ENCODE measurements around the gene CYBC1.

CYBC1 gene

GRCh38 chr17:82450357-82451106 is at the start of gene CYBC1:
CYBC1 (minus strand) TSS chr17:82450752; CDS start chr17:82449254, 1,498 bp downstream.
- peak; percentile 94 for DNase-seq

- peak; percentile 78 for DNase-seq
Observed at GRCh38 chr17:82497483-82498405, 47.2 kb upstream of the CYBC1 start.

GRCh38 chr17:82496529-82497434 is 46.2 kb upstream of the CYBC1 start:
- peak; percentile 93 for DNase-seq

GRCh38 chr17:82495844-82496528 is 45.4 kb upstream of the CYBC1 start:
- DNase-seq, result no peak

- peak; percentile 98 for DNase-seq
Observed at GRCh38 chr17:82494236-82495055, 43.9 kb upstream of the CYBC1 start.

- no peak for DNase-seq
Observed at GRCh38 chr17:82493226-82493781, 42.8 kb upstream of the CYBC1 start.

- peak; percentile 61 for DNase-seq
Observed at GRCh38 chr17:82492643-82493225, 42.2 kb upstream of the CYBC1 start.

GRCh38 chr17:82491533-82491932 is 41.0 kb upstream of the CYBC1 start:
- no peak for DNase-seq

- no peak for DNase-seq
Observed at GRCh38 chr17:82491196-82491530, 40.6 kb upstream of the CYBC1 start.

GRCh38 chr17:82490512-82491195 is 40.1 kb upstream of the CYBC1 start:
- no peak for DNase-seq

GRCh38 chr17:82489851-82490511 is 39.4 kb upstream of the CYBC1 start:
- DNase-seq, result no peak

- peak; percentile 35 for DNase-seq
Observed at GRCh38 chr17:82489117-82489516, 38.6 kb upstream of the CYBC1 start.

GRCh38 chr17:82487910-82488309 is 37.4 kb upstream of the CYBC1 start:
- no peak for DNase-seq

GRCh38 chr17:82486231-82487094 is 35.9 kb upstream of the CYBC1 start:
- DNase-seq, result no peak

GRCh38 chr17:82483836-82484235 is 33.3 kb upstream of the CYBC1 start:
- no peak for DNase-seq

- DNase-seq, result no peak
Observed at GRCh38 chr17:82483204-82483660, 32.7 kb upstream of the CYBC1 start.

GRCh38 chr17:82480318-82480717 is 29.8 kb upstream of the CYBC1 start:
- no peak for DNase-seq

GRCh38 chr17:82479602-82480001 is 29.1 kb upstream of the CYBC1 start:
- no peak for DNase-seq
